GM13977 (cell line): Measurements from ENCODE around the gene WDFY4.

ENCODE experiments used
- DNase-seq: peaks from one replicate; pipeline ENCODE4 v3.0.0; 2012; ENCODE audit warnings: low spot score
- CTCF ChIP-seq: IDR thresholded peaks from 2 replicates; pipeline ENCODE4 v1.5.1; 2012; ENCODE audit warnings: mild to moderate bottlenecking, control low read depth; ENCODE audit not compliant: insufficient read depth; ENCODE audit errors: extremely low read depth, missing control alignments
- in situ Hi-C: fragments of 300-500 bp; cut with MboI; formaldehyde crosslinking; loops from one replicate; pipeline ENCODE4 v1.12.0; 2022; ENCODE audit warnings: low sequenced_read_pairs, low pct_unique_long_range_greater_than_20kb, mixed read lengths, inconsistent platforms; ENCODE audit not compliant: unreplicated experiment

Gene WDFY4

GRCh38 chr10:48978318-48978717, 293.6 kb downstream of the WDFY4 start:
- in situ Hi-C loops: loop anchor here (25.0 kb wide), 1 partner anchor 534 kb away; no protein-coding TSS in a partner anchor
- DNase-seq: no peak
- TF ChIP-seq CTCF: no peak

GRCh38 chr10:48981310-48981907, 296.7 kb downstream of the WDFY4 start:
- in situ Hi-C loops: loop anchor here (25.0 kb wide), 1 partner anchor 531 kb away; no protein-coding TSS in a partner anchor
- TF ChIP-seq CTCF: peak; percentile 75
- DNase-seq: peak; percentile 68

DNA sequence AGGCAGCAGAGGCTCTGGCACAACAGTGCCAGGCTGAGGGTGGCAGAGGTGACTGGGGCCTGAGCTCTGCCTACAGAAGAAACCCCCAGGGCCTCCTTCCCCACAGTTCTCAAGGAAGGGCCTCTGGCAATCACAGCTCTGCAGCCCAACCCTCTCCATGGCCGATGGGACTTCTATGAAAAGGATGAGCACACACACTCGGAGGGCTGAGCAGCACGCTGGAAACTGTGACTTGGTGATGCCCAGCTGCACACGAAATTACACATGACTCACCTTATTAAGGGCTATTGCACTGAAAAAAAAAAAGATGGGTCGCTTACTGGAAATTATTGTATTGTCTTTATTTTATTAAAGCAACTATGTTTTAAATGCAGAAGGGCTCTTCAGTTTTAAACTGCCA, 297.9 kb downstream of the WDFY4 start:
- DNase-seq: no peak
- TF ChIP-seq CTCF: no peak
- in situ Hi-C loops: loop anchor here (25.0 kb wide), 1 partner anchor 530 kb away; no protein-coding TSS in a partner anchor

DNA sequence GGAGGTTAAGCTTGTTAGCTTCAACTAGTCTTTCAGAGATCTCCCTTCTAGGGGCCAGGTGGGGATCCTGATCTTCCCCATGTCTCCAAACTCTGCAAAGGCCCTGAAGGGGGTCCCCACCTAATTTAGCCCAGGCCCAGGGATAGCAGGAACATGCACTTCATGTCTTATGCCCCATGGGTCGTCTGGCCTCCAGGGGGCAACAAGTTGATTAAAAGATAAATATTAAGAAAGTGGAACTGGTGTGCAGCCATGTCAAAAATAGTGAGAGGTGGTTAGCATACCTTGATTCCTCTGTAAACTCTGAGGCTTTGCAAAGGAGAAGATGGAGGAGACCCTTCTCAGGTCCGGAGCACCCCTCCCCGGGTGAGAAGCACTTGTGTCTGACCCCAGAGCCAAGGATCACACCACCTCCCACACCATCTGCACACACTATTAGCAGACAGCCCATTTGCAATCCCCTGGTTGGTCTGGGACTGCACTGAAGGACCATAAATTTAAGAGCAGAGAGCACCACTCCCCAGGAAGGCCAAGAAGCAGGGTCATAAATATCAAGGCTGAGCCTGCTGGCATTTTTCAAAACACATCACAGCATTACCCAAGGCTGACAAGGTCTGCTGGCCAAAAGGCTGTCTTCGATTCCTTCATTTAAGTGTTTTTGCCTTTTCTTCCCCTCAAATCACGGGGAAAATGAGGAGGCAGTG, 299.1 kb downstream of the WDFY4 start:
- DNase-seq: no peak
- in situ Hi-C loops: loop anchor here (25.0 kb wide), 1 partner anchor 529 kb away; no protein-coding TSS in a partner anchor
- TF ChIP-seq CTCF: no peak

DNA sequence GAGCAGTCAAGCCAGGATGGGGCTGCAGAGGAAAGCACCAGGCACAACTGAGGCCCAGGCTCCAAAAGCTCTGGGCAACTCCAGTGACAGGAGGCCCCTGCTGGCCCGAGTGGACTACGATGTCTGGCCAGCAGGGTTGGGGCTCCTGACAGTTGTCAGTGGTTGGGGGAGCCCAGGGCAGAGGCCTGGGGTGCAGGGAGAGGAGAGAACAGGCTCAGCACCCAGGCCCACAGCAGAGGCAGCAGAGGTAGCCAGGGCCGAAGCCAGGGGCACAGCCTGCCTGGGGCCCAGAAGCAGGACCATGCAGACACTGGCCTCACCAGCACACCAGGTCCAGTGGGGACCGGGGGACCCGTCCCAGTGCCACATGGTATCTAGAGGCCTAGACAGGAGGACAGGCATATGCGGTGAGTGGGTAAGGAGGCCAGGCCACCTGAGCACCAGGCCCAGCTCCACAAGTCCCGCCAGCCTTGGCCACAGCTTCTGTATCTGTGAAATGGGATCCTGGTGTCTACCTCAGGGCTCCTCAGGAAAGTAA, 301.0 kb downstream of the WDFY4 start:
- in situ Hi-C loops: loop anchor here (25.0 kb wide), 1 partner anchor 527 kb away; no protein-coding TSS in a partner anchor
- DNase-seq: no peak
- no peak for TF ChIP-seq CTCF

DNA sequence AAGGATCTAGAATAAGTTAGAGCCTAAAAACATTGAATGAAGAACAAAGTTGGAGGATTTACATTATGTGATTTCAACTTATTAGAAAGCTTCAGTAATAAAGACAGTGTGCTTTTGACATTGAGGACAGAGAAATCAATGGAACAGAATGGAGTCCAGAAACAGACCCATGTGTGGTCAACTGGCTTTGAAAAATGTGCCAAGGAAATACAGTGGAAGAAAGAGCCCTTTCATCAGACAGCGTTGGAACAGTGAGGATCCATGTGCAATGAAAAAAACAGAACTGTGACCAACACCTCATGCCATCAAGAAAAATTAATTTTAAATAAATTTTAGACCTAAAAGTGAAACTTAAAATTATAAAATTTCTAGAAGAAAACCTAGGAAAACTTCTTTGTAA, 305.6 kb downstream of the WDFY4 start:
- no peak for TF ChIP-seq CTCF
- no peak for DNase-seq
- in situ Hi-C loops: loop anchor here (25.0 kb wide), 1 partner anchor 522 kb away; no protein-coding TSS in a partner anchor
